OCI-LY3 (cell line): ENCODE measurements around the gene YPEL1.

Source experiments
- CTCF ChIP-seq: fragments of 200-600, 300-600 bp; sonication (generic); IDR thresholded peaks from 2 replicates; pipeline ENCODE4 v1.5.1; 2014; ENCODE audit warnings: antibody characterized with exemption, low read length, low read depth
- EZH2phosphoT487 ChIP-seq: fragments of 200-600 bp; shearing (Covaris generic); IDR thresholded peaks from 2 replicates; pipeline ENCODE4 v1.6.1; 2018; ENCODE audit warnings: antibody characterized with exemption, mixed run types, low read depth

- no peak for TF ChIP-seq CTCF
- no peak for TF ChIP-seq EZH2phosphoT487
Measured at GRCh38 chr22:21738966-21739365, 3.4 kb upstream of the YPEL1 start.
